ENCODE measurements around the gene TMEM198. TPM values are rescaled to one million over a fixed set of nuclear protein-coding genes. Genes with fewer than 3 reads are reported as not detected.

Gene TMEM198
- total RNA-seq, 1 donor from 2014 or later: 8.2 TPM

DNA sequence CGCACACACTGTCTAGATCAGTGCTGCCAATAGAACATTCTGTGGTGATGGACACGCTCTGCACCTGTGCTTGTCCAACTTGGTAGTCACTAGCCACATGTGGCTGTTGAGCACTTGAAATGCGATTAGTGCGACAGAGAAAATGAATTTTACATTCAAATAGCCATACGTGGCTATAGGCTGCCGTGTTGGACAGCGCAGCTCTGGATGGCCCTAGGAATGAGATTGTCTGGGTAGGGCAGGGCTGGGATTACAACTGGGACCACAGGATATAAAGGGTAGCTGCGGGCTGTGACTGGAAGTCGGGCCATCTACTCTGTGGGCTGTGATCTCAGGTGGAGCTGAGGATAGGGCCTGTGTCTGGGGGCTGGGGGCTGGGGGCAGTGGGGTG, 24.3 kb upstream of the TMEM198 start:
- no peak overlapping the region for H3K4me3 Mint-ChIP-seq (ENCODE audit: low read depth)

DNA sequence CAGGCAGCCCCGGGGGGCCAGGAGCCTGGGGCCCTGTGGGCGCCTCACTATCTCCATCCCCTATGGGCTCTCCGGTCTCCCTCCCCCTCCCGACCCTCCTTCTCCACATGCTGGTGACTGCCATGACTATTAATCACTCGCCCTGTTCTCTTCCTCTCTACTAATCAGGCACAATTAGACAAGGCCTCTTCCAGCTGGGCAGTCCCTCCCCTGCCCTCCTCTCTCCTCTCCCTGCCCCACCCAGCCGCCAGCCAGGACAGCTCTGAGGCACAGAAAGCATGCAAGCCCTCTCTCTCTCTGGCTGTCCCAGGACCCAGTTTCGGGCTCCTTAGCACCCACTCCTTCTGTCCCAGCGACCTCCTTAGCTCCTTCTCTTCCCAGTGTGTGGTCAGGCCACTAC, 23.7 kb upstream of the TMEM198 start:
- H3K4me3 Mint-ChIP-seq (ENCODE audit: low read depth): no peak overlapping the region
- H3K9me3 Mint-ChIP-seq (ENCODE audit: low read depth): no peaks in the 10 kb centered on the region
- peaks cover 64% of the 10 kb centered on the region for H3K27me3 Mint-ChIP-seq
- no peak overlapping the region for H3K27ac Mint-ChIP-seq
- TF ChIP-seq, protein P1, sequence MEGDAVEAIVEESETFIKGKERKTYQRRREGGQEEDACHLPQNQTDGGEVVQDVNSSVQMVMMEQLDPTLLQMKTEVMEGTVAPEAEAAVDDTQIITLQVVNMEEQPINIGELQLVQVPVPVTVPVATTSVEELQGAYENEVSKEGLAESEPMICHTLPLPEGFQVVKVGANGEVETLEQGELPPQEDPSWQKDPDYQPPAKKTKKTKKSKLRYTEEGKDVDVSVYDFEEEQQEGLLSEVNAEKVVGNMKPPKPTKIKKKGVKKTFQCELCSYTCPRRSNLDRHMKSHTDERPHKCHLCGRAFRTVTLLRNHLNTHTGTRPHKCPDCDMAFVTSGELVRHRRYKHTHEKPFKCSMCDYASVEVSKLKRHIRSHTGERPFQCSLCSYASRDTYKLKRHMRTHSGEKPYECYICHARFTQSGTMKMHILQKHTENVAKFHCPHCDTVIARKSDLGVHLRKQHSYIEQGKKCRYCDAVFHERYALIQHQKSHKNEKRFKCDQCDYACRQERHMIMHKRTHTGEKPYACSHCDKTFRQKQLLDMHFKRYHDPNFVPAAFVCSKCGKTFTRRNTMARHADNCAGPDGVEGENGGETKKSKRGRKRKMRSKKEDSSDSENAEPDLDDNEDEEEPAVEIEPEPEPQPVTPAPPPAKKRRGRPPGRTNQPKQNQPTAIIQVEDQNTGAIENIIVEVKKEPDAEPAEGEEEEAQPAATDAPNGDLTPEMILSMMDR (IDR thresholded peaks at IDR 0.05; ENCODE audit: unreplicated experiment): no peak
- no peak for DNase-seq (ENCODE audit: low spot score, unreplicated experiment)
- no peaks in the 10 kb centered on the region for H3K36me3 Mint-ChIP-seq (ENCODE audit: insufficient read depth)
- peaks cover 39% of the 10 kb centered on the region for H3K4me1 Mint-ChIP-seq (ENCODE audit: low read depth)

More for the DNA sequence above, 24.3 kb upstream of the TMEM198 start:
- TF ChIP-seq, protein P1 (IDR thresholded peaks at IDR 0.05; ENCODE audit: unreplicated experiment): no peak
- peaks cover 65% of the 10 kb centered on the region for H3K27me3 Mint-ChIP-seq
- H3K9me3 Mint-ChIP-seq (ENCODE audit: low read depth): no peaks in the 10 kb centered on the region
- H3K4me1 Mint-ChIP-seq (ENCODE audit: low read depth): peaks cover 39% of the 10 kb centered on the region
- H3K36me3 Mint-ChIP-seq (ENCODE audit: insufficient read depth): no peaks in the 10 kb centered on the region
- no peak for DNase-seq (ENCODE audit: low spot score, unreplicated experiment)
- H3K27ac Mint-ChIP-seq: no peak overlapping the region

DNA sequence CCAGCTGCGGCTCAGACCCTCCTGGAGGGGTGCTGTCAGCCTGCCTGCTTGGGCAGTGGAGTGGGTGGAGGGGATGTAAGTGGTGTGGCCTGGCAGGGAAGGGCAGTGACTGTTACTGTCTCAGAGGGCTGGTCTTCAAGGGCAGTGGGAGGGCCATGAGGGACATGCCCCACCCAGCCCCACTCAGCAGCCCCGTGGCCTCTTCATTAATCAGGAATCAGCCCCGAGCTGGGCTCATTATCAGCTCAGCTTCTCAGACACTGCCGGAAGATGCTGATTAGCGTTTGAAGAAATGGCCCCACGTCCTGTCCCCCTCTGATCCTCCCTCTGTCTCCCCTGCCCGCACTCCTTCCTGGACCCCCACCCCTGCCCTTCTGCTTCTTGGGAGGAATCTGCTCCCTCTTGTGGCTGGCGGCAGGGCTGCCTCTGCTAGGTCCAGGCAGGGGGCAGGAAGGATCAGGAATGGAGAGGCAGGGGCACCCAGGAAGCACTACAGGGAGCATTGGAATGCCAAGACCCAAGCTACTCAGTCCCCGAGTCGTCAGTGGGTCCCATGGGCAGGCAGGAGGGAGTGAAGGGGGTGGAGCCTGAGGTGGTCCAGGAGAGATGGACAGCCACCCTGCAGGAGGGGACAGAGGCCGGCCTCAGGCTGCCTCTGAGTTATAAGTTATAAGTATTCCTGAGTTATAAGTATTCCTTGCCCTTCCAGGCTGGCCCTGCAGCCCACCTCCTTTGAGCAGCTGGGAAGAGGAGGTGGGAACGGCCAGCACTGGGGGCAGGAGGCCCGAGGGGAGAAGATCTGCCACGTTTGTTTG, 22.6 kb upstream of the TMEM198 start:
- no peaks in the 10 kb centered on the region for H3K36me3 Mint-ChIP-seq (ENCODE audit: insufficient read depth)
- no peak for DNase-seq (ENCODE audit: low spot score, unreplicated experiment)
- peak overlapping the region; percentile 45 for H3K27ac Mint-ChIP-seq
- no peaks in the 10 kb centered on the region for H3K9me3 Mint-ChIP-seq (ENCODE audit: low read depth)
- H3K27me3 Mint-ChIP-seq: peaks cover 62% of the 10 kb centered on the region
- peak overlapping the region; percentile 3 for H3K4me3 Mint-ChIP-seq (ENCODE audit: low read depth)
- H3K4me1 Mint-ChIP-seq (ENCODE audit: low read depth): peaks cover 49% of the 10 kb centered on the region
- TF ChIP-seq, protein P1 (IDR thresholded peaks at IDR 0.05; ENCODE audit: unreplicated experiment): peak; percentile 70

DNA sequence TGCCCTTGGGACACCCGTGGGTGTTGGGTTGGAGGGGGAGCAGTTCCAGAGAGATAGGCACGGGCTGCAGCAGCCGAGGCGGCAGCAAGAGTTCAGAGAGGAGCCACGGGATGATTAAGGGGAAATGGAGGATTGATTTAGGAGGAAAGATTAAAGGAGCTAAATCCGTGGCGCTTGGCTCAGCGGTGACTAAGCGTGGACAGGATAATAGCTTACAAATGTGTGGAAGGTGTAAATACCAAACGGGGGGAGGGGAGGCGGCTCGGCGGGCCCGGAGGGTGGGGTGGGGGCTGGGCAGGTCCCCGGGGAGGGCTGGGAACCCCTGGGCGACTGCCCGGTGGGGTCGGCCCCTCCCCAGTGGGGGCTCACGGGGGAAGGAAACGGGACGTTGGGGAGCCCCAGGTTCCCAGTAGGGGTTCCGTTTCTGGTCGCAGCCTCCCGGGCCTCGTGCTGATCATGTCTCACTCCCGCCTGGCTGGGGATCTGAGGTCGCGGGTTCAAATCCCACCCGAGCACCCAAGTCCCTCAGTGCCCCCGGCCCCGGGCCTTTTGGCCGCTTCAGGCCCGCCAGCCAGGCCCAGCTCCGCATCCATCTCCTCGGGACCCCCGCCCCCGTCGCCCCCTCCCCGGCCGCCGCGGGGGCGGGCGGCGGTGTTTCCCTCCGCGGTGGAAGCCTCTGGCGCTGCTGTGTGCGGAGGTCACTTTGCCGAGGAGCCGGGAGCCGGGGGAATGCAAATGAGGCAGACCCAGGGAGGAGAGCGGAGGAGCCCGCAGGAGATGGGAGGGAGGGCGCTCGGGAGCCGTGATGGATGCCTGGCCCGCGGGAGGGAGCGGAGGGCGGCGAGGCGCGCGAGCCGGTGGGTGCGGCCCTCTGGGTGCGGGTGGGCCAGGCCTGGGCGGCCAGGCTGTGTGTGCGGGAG, 21.5 kb upstream of the TMEM198 start:
- DNase-seq (ENCODE audit: low spot score, unreplicated experiment): no peak
- TF ChIP-seq, protein P1 (IDR thresholded peaks at IDR 0.05; ENCODE audit: unreplicated experiment): no peak
- H3K9me3 Mint-ChIP-seq (ENCODE audit: low read depth): no peaks in the 10 kb centered on the region
- no peak overlapping the region for H3K4me3 Mint-ChIP-seq (ENCODE audit: low read depth)
- H3K36me3 Mint-ChIP-seq (ENCODE audit: insufficient read depth): no peaks in the 10 kb centered on the region
- peaks cover 53% of the 10 kb centered on the region for H3K4me1 Mint-ChIP-seq (ENCODE audit: low read depth)
- peak overlapping the region; percentile 8 for H3K27ac Mint-ChIP-seq
- H3K27me3 Mint-ChIP-seq: peaks cover 59% of the 10 kb centered on the region

DNA sequence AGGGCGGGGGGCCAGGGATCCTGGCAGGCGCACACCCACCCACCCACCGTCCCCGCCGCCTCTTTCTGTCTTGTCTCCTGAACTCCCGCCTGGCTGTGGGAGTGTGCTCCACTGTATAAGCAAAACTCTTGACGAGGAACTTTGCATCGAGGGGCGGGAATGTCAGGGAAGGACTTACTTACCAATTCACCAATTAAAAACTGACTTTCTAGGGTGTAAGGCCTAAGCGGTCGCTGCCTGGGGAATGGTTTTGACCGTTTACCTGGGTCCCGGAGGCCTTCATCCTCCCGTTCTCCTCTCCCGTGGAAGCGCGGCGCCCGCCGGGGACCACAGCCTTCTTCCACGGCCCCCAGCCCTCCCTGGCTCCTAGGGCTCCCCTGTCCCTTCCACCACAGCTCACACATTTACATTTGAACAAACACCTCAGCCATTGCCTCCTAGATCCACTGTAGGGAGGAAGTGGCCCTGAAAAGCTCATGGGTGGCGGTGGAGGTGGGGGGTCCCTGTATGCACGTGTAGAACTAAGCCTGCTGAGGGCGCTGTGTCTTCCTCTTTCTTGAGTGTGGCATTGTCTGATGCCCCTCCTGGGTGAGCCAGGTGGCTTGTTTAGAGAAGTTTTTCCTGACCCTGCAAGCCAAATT, 20.7 kb upstream of the TMEM198 start:
- Mint-ChIP-seq H3K36me3 (ENCODE audit: insufficient read depth) (no peaks in the 10 kb centered on the region), H3K27me3 (peaks cover 58% of the 10 kb centered on the region), H3K4me3 (ENCODE audit: low read depth) (no peak overlapping the region), H3K9me3 (ENCODE audit: low read depth) (no peaks in the 10 kb centered on the region), H3K27ac (no peak overlapping the region), H3K4me1 (ENCODE audit: low read depth) (peaks cover 45% of the 10 kb centered on the region)
- TF ChIP-seq, protein P1 (IDR thresholded peaks at IDR 0.05; ENCODE audit: unreplicated experiment): peak; percentile 11
- no peak for DNase-seq (ENCODE audit: low spot score, unreplicated experiment)
